Lower leg skin (tissue), 3 donors: ENCODE measurements around the gene EDN1.

Experiments
- CTCF ChIP-seq, 3 donors: fragments of 450-650 bp; IDR thresholded peaks; one replicate each; pipeline ENCODE4 v1.5.1; 2016; ENCODE audit warnings: antibody characterized with exemption in 3 of 3, mild to moderate bottlenecking in 3 of 3, moderate library complexity in 2 of 3
- POLR2A ChIP-seq, 2 donors: fragments of 450-650 bp; IDR thresholded peaks; one replicate each; pipeline ENCODE4 v1.6.1; 2016 to 2017; ENCODE audit warnings: antibody characterized with exemption in 2 of 2, mild to moderate bottlenecking in 1 of 2, moderate library complexity in 1 of 2

GRCh38 chr6:12260458-12261093, 29.6 kb upstream of the EDN1 start:
- TF ChIP-seq CTCF (IDR thresholded peaks at IDR 0.05) (no peak), POLR2A (IDR thresholded peaks at IDR 0.05) (no peak)
